ENCODE results near the gene C3orf38.
"Not testable (repeated sequence)": the region's sequence is repeated elsewhere in the genome, so short reads cannot be mapped to it uniquely, and the experiment has no call there.

C3orf38 gene

GRCh38 chr3:88152841-88153240 is 3.1 kb downstream of the C3orf38 start:
- DNase-seq (ENCODE audit: low read depth, low spot score) = no peak

- DNase-seq (ENCODE audit: low read depth, low spot score) = no peak
Measured at GRCh38 chr3:88166419-88166971, 16.7 kb downstream of the C3orf38 start.

DNA sequence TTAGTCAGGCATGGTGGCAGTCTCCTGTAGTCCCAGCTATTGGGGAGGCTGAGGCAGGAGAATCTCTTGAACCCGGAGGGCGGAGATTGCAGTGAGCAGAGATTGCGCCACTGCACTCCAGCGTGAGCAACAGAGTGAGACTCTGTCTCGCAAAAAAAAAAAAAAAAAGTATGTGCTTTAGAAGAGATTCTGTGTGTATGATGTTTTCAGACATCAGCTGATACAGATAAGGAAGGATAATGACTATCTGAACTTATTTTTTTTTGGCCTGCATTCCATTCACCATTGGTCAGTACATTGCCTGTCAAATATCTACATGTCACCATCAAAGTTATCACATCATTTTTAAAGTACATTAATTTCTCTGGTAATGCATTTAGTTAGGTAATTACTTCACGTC is 17.4 kb downstream of the C3orf38 start:
- no peak for DNase-seq (ENCODE audit: low read depth, low spot score)

DNA sequence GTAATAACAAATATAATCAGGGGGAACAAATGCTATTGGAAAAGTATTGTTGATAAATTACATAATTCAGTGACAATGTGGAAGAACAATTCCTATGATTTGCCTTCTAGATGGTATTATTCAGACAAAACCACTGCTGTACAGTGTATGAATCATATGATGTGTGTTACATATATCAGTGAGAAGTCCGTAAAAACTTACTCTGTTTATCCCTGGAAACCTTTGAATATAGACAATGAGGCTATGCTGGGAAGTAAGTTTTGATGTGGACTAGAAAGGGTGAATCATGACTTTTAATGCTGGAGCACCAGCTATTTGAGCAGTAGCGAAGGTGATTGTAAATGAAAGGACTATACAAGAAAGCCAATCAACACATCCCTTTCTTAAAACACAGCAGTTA is 17.9 kb downstream of the C3orf38 start:
- no peak for DNase-seq (ENCODE audit: low read depth, low spot score)

DNA sequence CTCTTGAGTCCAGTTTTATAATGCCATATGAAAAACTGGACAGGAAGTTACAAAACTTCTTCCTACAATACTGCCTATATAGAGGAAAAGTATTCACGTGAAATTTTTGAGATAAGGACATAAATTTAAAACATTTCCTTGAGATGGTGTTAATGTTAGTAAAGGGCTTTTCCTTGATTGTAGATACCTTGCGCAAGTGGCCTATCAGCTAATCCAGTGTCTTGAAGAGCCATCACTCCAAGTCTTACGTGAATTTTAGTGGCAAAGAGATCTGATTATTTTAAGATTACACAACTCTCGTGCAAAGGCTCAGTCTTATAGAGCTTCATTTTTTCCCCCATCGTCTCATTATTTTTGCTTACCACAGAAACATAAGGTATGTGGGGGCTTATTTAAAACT is 18.4 kb downstream of the C3orf38 start:
- DNase-seq (ENCODE audit: low read depth, low spot score) = no peak

DNA sequence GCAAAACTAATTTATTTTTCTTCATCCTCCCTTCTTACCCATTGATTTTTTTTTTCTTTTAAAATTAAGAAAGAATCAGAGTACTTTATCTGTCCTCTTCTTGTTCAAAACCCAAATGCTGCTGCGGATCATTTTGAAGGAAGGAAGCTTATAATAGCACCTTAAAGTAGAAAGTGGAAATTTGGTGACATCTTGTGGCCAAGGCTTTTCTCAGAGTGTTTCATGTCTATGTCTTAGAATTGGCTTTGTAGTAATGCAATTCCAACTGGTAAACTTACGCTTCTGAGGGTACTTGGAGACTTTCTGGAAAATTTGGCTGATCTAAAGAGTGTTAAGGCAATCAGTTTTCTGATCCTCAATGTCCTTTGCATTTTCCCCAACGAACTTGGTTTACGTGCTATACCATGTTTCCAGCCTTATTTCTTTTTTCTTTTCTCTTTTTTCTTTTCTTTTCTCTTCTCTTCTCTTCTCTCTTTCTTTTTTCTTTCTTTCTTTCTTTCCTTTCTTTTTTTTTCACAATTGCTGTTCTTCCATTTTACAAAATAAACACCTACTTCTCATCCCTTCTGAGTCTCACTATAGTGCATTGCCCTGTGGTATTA is 30.7 kb downstream of the C3orf38 start:
- no peak for DNase-seq (ENCODE audit: low read depth, low spot score)

DNA sequence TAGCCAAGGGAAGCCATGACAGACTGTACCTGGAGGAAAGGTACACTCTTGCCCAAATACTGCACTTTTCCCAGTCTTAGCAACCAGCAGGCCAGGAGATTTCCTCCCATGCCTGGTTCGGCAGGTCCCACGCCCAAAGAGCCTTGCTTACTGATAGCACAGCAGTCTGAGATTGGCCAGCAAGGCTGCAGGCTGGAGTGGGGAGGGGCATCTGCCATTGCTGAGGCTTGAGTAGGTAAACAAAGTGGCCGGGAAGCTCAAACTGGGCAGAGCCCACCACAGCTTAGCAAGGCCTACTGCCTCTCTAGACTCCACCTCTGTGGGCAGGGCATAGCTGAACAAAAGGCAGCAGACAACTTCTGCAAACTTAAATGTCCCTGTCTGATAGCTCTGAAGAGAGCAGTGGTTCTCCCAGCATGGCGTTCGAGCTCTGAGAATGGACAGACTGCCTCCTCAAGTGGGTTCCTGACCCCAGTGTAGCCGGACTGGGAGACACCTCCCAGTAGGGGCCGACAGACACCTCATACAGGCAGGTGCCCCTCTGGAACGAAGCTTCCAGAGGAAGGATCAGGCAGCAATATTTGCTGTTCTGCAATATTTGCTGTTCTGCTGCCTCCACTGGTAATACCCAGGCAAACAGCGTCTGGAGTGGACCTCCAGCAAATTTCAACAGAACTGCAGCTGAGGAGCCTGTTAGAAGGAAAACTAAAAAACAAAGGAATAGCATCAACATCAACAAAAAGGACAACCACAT is 32.6 kb downstream of the C3orf38 start:
- not testable (repeated sequence) for DNase-seq (ENCODE audit: low read depth, low spot score)

DNA sequence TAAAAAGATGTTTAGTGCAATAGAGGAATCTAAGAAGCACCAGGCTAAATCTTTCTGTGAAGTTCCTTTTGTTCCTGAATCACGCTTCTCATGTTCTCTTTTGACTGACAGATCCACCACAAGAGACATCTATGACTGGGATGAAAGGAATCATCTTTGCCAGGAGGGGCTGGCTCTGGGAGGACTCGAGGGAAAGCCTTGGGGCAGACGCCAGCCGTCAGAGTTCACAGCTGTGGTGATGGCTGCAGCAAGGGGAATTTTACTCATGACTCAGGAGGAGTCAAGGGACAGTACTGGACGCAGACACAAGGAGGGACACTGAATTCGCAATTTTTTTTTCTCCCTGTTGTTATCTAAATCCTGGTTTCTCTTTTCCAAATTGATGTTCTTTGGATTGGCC is 38.7 kb downstream of the C3orf38 start:
- DNase-seq (ENCODE audit: low read depth, low spot score) = no peak

DNA sequence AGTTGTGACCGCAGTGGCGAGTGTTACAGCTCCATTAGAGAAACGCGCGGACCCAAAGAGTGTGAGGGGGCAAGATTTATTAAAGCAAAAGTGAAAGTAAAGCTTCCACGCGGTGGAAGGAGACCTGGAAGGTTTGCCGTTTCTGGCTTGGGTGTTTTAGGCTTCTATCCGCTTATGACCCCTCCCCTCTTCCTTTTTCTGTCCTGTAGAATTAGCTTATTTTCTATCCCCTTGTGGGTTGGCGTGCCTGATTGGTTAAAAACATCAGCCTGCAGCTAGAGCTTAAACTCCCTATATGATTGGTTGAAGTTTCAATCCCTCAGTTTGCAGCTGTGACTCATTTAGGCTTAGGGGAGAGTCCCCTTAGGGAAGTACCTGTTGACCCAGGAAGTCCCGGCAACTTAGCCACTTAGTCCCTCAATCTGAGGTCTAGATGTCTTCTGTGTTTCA is 39.6 kb downstream of the C3orf38 start:
- no peak for DNase-seq (ENCODE audit: low read depth, low spot score)

DNA sequence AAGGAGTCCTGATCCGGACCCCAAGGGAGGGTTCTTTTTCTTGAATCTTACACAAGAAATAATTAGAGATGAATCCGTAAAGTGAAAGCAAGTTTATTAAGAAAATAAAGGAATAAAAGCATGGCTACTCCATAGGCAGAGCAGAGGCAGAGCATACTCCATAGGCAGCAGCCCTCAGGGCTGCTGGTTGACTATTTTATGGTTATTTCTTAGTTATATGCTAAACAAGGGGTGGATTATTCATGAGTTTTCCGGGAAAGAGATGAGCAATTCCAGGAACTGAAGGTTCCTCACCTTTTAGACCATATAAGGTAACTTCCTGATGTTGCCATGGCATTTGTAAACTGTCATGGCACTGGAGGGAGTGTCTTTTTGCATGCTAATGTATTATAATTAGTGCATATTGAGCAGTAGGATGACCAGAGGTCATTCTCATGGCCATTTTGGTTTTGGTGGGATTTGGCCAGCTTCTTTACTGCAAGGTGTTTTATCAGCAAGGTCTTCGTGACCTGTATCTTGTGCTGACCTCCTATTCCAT is 42.2 kb downstream of the C3orf38 start:
- DNase-seq (ENCODE audit: low read depth, low spot score) = no peak

GRCh38 chr3:88192631-88193030 is 42.9 kb downstream of the C3orf38 start:
- DNase-seq (ENCODE audit: low read depth, low spot score) = no peak

DNA sequence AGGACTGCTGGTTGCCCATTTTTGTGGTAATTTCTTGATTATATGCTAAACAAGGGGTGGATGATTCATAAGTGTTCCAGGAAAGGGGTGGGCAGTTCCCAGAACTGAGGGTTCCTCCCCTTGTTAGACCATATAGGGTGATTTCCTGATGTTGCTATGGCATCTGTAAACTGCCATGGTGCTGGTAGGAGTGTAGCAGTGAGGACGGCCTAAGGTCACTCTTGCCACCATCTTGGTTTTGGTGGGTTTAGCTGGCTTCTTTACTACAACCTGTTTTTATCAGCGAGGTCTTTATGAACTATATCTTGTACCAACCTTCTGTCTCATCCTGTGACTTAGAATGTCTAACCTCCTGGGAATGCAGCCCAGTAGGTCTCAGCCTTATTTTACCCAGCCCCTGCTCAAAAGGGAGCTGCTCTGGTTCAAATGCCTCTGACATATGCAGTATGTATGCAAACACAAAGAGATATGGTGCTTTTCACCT is 46.2 kb downstream of the C3orf38 start:
- DNase-seq (ENCODE audit: low read depth, low spot score) = no peak

GRCh38 chr3:88198121-88198520 is 48.4 kb downstream of the C3orf38 start:
- DNase-seq (ENCODE audit: low read depth, low spot score) = no peak

GRCh38 chr3:88203642-88204055 is 53.9 kb downstream of the C3orf38 start:
- no peak for DNase-seq (ENCODE audit: low read depth, low spot score)

All from activated CD4-positive, CD25-positive, alpha-beta regulatory T cell treated with anti-CD3 and anti-CD28 coated beads, Interleukin-2, amount 50 U/mL, for 16 hours (primary cell).